Hepatocyte (in vitro differentiated cells): ENCODE data around the gene ORC2. TPM values are rescaled to one million over a fixed set of nuclear protein-coding genes. Genes with fewer than 3 reads are reported as not detected.

Experiments used
- DNase-seq: peaks from one replicate; pipeline ENCODE4 v3.0.0-alpha.2; 2016; ENCODE audit warnings: low spot score
- H2AFZ ChIP-seq: fragments of 200-600 bp; sonication (generic); 2 replicates; pipeline ENCODE4 v1.6.0; 2016; ENCODE audit warnings: antibody characterized with exemption, mild to moderate bottlenecking
- H3K27ac ChIP-seq: fragments of 200-600 bp; sonication (generic); 2 replicates; pipeline ENCODE4 v1.5.1; 2016; ENCODE audit warnings: mild to moderate bottlenecking
- H3K27me3 ChIP-seq: fragments of 200-600 bp; sonication (generic); 2 replicates; pipeline ENCODE4 v1.6.1; 2016
- H3K36me3 ChIP-seq: fragments of 200-600 bp; sonication (generic); replicated peaks from 2 replicates; pipeline ENCODE4 v1.5.1; 2016; ENCODE audit warnings: low read depth; ENCODE audit not compliant: insufficient read depth
- H3K4me1 ChIP-seq: fragments of 200-600 bp; sonication (generic); 2 replicates; pipeline ENCODE4 v1.5.1; 2016; ENCODE audit warnings: mild to moderate bottlenecking, moderate library complexity; ENCODE audit not compliant: insufficient read depth
- H3K4me2 ChIP-seq: fragments of 200-600 bp; sonication (generic); 2 replicates; pipeline ENCODE4 v1.6.0; 2016
- H3K4me3 ChIP-seq: fragments of 200-600 bp; sonication (generic); 2 replicates; pipeline ENCODE4 v1.5.1; 2016; ENCODE audit warnings: mild to moderate bottlenecking
- H3K79me2 ChIP-seq: fragments of 200-600 bp; sonication (generic); 2 replicates; pipeline ENCODE4 v1.6.0; 2017; ENCODE audit warnings: mild to moderate bottlenecking
- H3K9me2 ChIP-seq: fragments of 200-600 bp; sonication (generic); replicated peaks from 2 replicates; pipeline ENCODE4 v1.6.0; 2017; ENCODE audit warnings: mild to moderate bottlenecking; ENCODE audit not compliant: insufficient read depth
- H3K9me3 ChIP-seq: fragments of 200-600 bp; sonication (generic); 2 replicates; pipeline ENCODE4 v1.5.1; 2016; ENCODE audit warnings: low read depth, mild to moderate bottlenecking
- H4K20me1 ChIP-seq: fragments of 200-600 bp; sonication (generic); 2 replicates; pipeline ENCODE4 v1.6.0; 2016; ENCODE audit warnings: mild to moderate bottlenecking; ENCODE audit not compliant: insufficient read depth, poor library complexity, severe bottlenecking
- EZH2 ChIP-seq: fragments of 200-600 bp; sonication (generic); IDR thresholded peaks from 2 replicates; pipeline ENCODE4 v1.6.1; 2016; ENCODE audit warnings: antibody characterized with exemption, mild to moderate bottlenecking, borderline replicate concordance
- EZH2phosphoT487 ChIP-seq: fragments of 200-600 bp; sonication (generic); IDR thresholded peaks from one replicate; pipeline ENCODE4 v1.6.1; 2018; ENCODE audit warnings: antibody characterized with exemption, mild to moderate bottlenecking, low read depth, moderate library complexity; ENCODE audit not compliant: unreplicated experiment, severe bottlenecking
- WGBS: methylation state at CpG from one replicate; pipeline ENCODE4 v1.1.6; 2016; ENCODE audit warnings: low lambda C conversion rate; ENCODE audit errors: missing lambda C conversion rate; 5-methylcytosine and 5-hydroxymethylcytosine counted together
- polyA plus RNA-seq: library from polyadenylated mRNA; unstranded; fragments of >200 nt; fragmentation: Nextera tagmentation; extraction: Ambion mirVana; gene quantifications from 2 replicates; pipeline ENCODE4 v1.2.1, GENCODE V29; 2016
- total RNA-seq: library from RNA; depleted of rRNA; stranded (reverse); fragments of >200 nt; gene quantifications from 2 replicates; pipeline ENCODE4 v1.2.3, GENCODE V29; 2014
- TF ChIP-seq, protein P1 (sequence below): fragments of 200-600 bp; sonication (generic); IDR thresholded peaks from 2 replicates; pipeline ENCODE4 v1.5.1; 2016; ENCODE audit warnings: antibody characterized with exemption, mild to moderate bottlenecking; ENCODE audit not compliant: poor library complexity

ORC2 gene
- total and polyA plus RNA-seq, 2 experiments from 2014 or later: 11.4 to 18.1 TPM

- Histone ChIP-seq H3K9me2 (no peaks in the 10 kb centered on the region), H3K79me2 (no peaks in the 10 kb centered on the region), H3K9me3 (no peaks in the 10 kb centered on the region), H4K20me1 (no peaks in the 10 kb centered on the region), H3K27me3 (no peaks in the 10 kb centered on the region), H3K27ac (no peak overlapping the region), H2AFZ (no peak overlapping the region), H3K4me1 (no peaks in the 10 kb centered on the region), H3K4me2 (no peak overlapping the region), H3K4me3 (no peak overlapping the region), H3K36me3 (no peaks in the 10 kb centered on the region)
- DNase-seq: no peak
- 96% methylated on average over 4 of the region's 4 CpGs for WGBS
- TF ChIP-seq, protein P1, sequence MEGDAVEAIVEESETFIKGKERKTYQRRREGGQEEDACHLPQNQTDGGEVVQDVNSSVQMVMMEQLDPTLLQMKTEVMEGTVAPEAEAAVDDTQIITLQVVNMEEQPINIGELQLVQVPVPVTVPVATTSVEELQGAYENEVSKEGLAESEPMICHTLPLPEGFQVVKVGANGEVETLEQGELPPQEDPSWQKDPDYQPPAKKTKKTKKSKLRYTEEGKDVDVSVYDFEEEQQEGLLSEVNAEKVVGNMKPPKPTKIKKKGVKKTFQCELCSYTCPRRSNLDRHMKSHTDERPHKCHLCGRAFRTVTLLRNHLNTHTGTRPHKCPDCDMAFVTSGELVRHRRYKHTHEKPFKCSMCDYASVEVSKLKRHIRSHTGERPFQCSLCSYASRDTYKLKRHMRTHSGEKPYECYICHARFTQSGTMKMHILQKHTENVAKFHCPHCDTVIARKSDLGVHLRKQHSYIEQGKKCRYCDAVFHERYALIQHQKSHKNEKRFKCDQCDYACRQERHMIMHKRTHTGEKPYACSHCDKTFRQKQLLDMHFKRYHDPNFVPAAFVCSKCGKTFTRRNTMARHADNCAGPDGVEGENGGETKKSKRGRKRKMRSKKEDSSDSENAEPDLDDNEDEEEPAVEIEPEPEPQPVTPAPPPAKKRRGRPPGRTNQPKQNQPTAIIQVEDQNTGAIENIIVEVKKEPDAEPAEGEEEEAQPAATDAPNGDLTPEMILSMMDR: no peak
- TF ChIP-seq EZH2 (no peak), EZH2phosphoT487 (no peak)
Observed at GRCh38 chr2:200909958-200910357, 53.5 kb downstream of the ORC2 start.

DNA sequence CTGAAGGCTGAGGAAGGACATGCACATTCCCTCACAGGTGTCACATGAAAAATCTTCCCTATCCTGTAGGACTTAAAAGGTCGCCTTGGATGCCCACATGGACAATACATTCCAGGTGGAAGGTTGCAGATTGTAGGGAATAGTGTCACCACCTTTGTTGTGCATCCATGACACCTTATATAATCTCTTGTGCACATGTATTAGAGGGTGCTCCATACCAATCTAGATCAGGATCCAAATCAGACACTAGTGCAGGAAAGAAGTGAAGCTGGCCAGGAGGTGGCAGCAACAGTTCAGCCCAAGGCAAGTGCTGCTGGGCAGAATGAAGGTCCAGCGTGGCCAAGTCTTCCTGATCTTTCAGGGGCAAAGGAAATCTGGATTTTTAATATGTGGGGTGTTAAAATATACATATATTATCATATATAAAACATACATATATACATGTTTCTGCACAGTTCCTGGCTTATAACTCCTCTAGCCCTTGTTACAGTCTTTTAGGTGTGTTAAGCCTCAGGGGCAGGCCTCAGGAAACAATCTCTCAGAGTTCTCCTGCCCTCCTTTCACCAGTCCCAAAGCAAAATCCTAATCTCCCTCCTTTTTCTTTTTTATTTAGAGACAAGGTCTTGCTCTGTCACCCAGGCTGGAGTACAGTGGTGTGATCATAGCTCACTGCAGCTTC, 57.7 kb downstream of the ORC2 start:
- Histone ChIP-seq H3K9me2 (no peaks in the 10 kb centered on the region), H3K9me3 (no peaks in the 10 kb centered on the region), H3K4me3 (no peak overlapping the region), H3K27ac (no peak overlapping the region), H3K4me1 (no peaks in the 10 kb centered on the region), H3K79me2 (no peaks in the 10 kb centered on the region), H3K4me2 (no peak overlapping the region), H3K27me3 (no peaks in the 10 kb centered on the region), H3K36me3 (no peaks in the 10 kb centered on the region), H4K20me1 (no peaks in the 10 kb centered on the region), H2AFZ (no peak overlapping the region)
- TF ChIP-seq EZH2 (no peak), EZH2phosphoT487 (no peak)
- TF ChIP-seq, protein P1: peak; percentile 75
- peak; percentile 81 for DNase-seq
- WGBS: 70% methylated on average over 2 of the region's 2 CpGs

DNA sequence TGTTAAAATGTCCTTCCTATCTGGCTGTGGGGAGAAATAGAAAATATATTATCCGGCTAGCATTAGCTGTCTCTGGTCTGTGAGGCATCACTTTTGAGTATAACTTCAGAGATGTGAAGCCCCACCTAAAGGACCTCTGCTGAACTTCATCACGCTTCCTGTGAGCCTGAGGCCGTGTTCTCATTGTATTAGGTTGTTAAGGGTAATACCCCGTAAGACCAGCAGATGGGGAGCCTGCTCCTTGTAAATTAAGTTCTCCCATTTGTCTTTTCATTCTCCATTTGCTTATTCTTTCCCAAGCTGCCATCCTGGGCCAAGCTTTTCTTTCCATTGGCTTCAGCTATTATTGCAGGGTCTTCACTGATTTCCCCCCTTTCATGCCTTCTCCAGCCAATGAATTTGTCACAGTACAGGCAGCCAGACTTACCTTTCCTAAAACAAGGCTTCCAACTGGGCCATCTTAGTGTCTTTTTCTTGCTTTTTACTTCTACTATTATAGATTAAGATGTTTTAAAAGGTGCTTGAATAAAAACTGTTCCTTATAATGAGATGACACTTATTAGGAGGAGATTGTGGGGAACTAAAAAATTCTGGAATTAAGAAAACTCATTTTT, 61.9 kb downstream of the ORC2 start:
- DNase-seq: peak; percentile 92
- Histone ChIP-seq H3K4me2 (no peak overlapping the region), H3K4me1 (no peaks in the 10 kb centered on the region), H4K20me1 (no peaks in the 10 kb centered on the region), H3K36me3 (no peaks in the 10 kb centered on the region), H3K9me2 (no peaks in the 10 kb centered on the region), H2AFZ (no peak overlapping the region), H3K27ac (no peak overlapping the region), H3K4me3 (no peak overlapping the region), H3K27me3 (no peaks in the 10 kb centered on the region), H3K79me2 (no peaks in the 10 kb centered on the region), H3K9me3 (no peaks in the 10 kb centered on the region)
- 23% methylated on average over 4 of the region's 4 CpGs for WGBS
- TF ChIP-seq EZH2phosphoT487: no peak
- TF ChIP-seq, protein P1: peak; percentile 74
- TF ChIP-seq EZH2: no peak
